HL-60/S4 (cell line): ENCODE results near the gene CHRM5.

Experiments
- in situ Hi-C: fragments of 300-500 bp; cut with MboI; formaldehyde crosslinking; loops from 2 replicates; pipeline ENCODE4 v1.14.3; 2022; ENCODE audit warnings: low sequenced_read_pairs

CHRM5 gene

GRCh38 chr15:33968224-33968623 is at the start of gene CHRM5:
TSS of gene CHRM5 (plus strand) at chr15:33968497. CDS start at chr15:34062718, 94,221 bp downstream.
- in situ Hi-C loops: no loop called here

- in situ Hi-C loops: no loop called here
These were observed 44.9 kb upstream of the CHRM5 start for GRCh38 chr15:33923446-33923845.

- in situ Hi-C loops: no loop called here
These were observed 42.0 kb upstream of the CHRM5 start for GRCh38 chr15:33926260-33926659.

- in situ Hi-C loops: no loop called here
These were observed 35.6 kb upstream of the CHRM5 start for GRCh38 chr15:33932734-33933133.

- in situ Hi-C loops: no loop called here
These were observed 33.9 kb upstream of the CHRM5 start for GRCh38 chr15:33934396-33934795.

GRCh38 chr15:33934921-33935320 is 33.4 kb upstream of the CHRM5 start:
- in situ Hi-C loops: no loop called here

- in situ Hi-C loops: no loop called here
These were observed 26.8 kb upstream of the CHRM5 start for GRCh38 chr15:33941279-33942063.

- in situ Hi-C loops: no loop called here
These were observed 22.1 kb upstream of the CHRM5 start for GRCh38 chr15:33946152-33946551.

- in situ Hi-C loops: no loop called here
These were observed 12.4 kb upstream of the CHRM5 start for GRCh38 chr15:33955945-33956344.

- in situ Hi-C loops: no loop called here
These were observed 11.9 kb upstream of the CHRM5 start for GRCh38 chr15:33956397-33956796.

GRCh38 chr15:33959844-33960548 is 8.3 kb upstream of the CHRM5 start:
- in situ Hi-C loops: no loop called here

- in situ Hi-C loops: no loop called here
These were observed 7.8 kb upstream of the CHRM5 start for GRCh38 chr15:33960549-33960935.

GRCh38 chr15:33963831-33964664 is 4.2 kb upstream of the CHRM5 start:
- in situ Hi-C loops: no loop called here

- in situ Hi-C loops: no loop called here
These were observed 3.6 kb upstream of the CHRM5 start for GRCh38 chr15:33964665-33965040.

GRCh38 chr15:33968821-33969220 is 524 bp downstream of the CHRM5 start:
- in situ Hi-C loops: no loop called here

GRCh38 chr15:33971811-33972210 is 3.5 kb downstream of the CHRM5 start:
- in situ Hi-C loops: no loop called here

- in situ Hi-C loops: no loop called here
These were observed 6.8 kb downstream of the CHRM5 start for GRCh38 chr15:33975022-33975565.

GRCh38 chr15:33980159-33980558 is 11.9 kb downstream of the CHRM5 start:
- in situ Hi-C loops: no loop called here

- in situ Hi-C loops: no loop called here
These were observed 14.2 kb downstream of the CHRM5 start for GRCh38 chr15:33982516-33982915.

- in situ Hi-C loops: no loop called here
These were observed 17.0 kb downstream of the CHRM5 start for GRCh38 chr15:33985287-33985686.

- in situ Hi-C loops: no loop called here
These were observed 17.5 kb downstream of the CHRM5 start for GRCh38 chr15:33985751-33986150.
